Astrocyte (in vitro differentiated cells and primary cell): ENCODE measurements around the gene DHX16.

ENCODE experiments used
- CTCF ChIP-seq: IDR thresholded peaks from 2 replicates; pipeline ENCODE4 v1.5.1; 2011; ENCODE audit warnings: low read depth, mild to moderate bottlenecking, inconsistent platforms, low read length, moderate library complexity; ENCODE audit not compliant: insufficient read depth
- EZH2 ChIP-seq: IDR thresholded peaks from 2 replicates; pipeline ENCODE4 v1.6.1; 2012; ENCODE audit warnings: mild to moderate bottlenecking, low read length, inconsistent platforms; ENCODE audit not compliant: insufficient read depth

GRCh38 chr6:30657454-30657853, 15.4 kb downstream of the DHX16 start:
- TF ChIP-seq CTCF (no peak), EZH2 (no peak)
